Measurements from ENCODE around the gene ANKRD65.

The ANKRD65 gene

DNA sequence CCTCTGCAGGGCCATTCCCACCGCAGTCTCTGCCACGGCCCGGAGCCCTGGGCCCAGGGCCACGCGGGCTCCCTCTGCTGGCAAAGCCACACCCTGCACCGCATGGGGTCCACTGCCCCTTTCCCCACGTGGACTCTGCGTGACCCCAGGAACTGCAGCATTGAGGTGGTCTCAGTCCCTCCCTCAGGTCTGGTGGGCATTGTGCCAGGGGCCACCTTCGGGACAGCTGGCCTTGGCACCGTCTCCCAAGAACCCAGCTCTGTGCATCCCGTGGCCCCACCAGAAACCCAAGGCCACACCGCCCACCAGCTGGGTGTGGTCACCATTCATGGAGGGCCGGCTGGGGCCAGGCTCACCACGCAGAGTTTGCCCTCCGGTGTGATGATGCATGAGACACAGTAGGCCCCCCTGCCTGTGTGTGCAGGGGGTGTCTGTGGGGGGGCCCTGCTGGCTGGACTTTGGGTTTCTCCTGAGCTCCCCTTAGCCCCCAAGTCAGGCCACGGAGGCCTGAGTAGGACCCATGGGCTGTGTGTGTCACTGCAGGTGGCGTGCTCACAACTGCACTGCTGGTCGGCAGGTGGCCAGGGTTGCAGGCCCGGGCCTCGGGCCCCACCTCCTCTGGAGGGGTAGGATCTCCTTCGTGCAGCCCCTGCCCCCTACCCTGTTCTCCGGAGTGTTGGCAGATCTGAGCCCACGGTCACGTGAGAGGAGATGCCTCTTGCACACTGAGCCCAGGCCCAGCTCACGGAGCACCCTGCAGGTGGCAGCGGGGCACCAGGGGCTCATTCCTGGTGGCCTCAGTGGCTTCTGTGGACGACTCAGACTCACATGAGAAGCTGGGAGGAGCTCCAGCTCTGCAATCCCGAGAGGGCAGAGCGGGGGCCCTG is 20.2 kb upstream of the ANKRD65 start:
- peak; percentile 13 to 30 for DNase-seq

DNA sequence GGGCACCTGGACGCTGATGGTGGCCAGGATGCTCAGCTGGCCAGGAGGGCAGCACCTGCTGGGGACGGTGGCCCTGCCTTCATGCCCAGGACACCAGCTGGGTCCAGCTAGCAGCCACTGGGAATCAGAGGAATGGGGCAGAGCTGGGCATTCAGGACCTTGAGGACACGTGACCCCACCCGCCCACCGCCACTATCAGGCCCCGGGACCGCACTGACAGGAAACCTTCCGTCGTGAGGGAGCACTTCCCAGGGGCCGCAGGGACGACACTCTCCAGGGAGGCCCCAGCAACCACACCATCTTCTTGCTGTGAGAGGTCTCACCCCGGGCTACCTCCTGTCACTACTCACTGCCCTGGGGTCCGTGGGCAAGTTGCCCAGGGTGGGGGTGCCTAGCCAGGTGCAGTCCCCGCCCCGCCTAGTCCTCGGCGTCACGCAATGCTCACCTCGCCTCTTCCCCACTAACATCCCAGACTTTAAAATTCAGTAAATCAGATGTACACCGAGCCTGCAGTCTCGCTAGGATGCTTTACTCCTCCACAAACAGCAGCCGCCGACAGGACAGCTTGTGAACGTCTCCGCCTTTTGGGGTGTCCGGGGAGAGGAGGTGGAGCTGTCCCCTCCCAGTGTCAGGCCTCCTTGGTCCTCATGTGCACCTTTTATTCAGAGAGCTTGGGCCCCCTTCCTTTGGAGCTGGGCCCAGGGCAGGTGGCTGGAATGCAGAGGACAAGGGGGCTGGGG is 19.4 kb upstream of the ANKRD65 start:
- DNase-seq = no peak

GRCh38 chr1:1439546-1440261 is 18.6 kb upstream of the ANKRD65 start:
- DNase-seq = no peak

GRCh38 chr1:1438531-1439381 is 17.7 kb upstream of the ANKRD65 start:
- DNase-seq = no peak

- no peak for DNase-seq
Measured at GRCh38 chr1:1437904-1438376, 16.9 kb upstream of the ANKRD65 start.

- DNase-seq = no peak
Measured at GRCh38 chr1:1437033-1437903, 16.2 kb upstream of the ANKRD65 start.

- DNase-seq = no peak
Measured at GRCh38 chr1:1436630-1437032, 15.6 kb upstream of the ANKRD65 start.

DNA sequence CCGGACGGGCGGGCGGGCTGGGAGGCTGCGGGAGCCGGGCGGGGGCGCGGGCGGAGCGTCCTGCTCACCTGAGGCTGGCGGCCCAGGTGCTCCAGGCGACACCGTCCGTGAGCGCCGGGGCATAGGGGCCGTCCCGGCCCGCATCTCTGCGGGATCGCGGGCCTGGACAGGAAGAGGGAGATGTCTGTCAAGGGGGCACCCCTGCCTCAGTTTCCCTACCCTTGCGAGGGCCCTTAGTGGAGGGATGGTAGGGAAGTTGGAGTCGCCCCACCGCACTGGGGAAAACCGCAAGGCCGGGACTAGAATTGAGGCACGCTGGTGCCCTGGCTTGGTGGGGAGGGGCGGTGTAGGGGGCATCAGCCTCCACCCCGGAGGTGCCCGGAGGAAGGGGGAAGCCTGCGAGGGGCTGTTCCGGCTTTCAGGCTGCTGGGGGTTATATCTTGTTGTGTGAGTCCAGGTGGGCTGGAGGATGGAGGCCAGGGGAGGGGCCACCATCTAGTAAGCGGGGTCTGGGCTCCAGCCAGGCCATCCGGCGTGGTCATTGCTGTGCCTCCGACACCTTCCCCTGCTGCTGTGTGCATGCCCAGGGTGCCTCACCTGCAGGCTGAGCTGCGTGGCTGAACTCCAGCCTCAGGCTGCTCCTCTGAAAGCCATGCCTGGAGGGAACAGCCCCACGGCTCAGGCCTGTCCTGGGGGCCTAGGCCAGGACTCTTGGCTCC is 15.0 kb upstream of the ANKRD65 start:
- no peak for DNase-seq

DNA sequence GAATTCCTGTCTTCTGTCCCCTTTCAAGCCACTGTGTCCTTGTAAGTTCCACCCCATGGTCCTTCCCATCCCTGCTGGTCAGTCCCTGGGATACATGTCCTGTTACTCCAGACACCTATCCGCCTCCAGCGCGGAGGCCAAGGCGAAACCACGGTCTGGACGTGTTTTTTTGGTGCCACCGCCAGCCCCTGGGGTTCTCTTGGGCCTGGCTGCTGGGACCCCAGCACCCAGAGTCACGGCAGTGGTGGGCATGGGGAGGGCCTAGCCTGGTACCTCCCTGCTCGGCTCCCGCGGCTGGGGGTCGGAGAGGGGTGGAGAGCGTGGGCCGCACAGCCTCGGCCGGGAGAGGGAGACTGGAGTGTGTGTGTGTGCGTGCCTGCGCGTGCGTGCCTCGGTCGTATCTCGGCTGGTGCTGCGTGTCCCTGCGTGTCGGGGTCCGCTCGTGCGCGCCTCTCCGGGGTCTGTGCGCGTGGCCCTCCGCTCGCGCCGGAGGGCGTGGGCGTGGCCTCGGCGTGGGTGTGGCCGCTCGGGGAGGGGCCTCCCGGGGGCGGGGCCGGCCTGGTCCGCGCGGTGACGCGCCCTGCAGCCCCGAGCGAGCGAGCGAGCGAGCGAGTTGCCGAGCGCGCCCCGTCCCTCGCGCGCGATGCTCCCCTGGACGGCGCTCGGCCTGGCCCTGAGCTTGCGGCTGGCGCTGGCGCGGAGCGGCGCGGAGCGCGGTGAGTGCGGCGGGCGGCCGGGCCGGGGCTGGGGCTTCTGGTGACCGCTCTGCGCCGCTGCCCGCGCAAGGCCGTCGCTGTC is 14.2 kb upstream of the ANKRD65 start, which contains the start of gene VWA1:
Gene VWA1 (plus strand): TSS at position 585 of the 798 bp plus-strand sequence. CDS start 59 bp downstream, at position 644.
- peak; percentile 27 to 46 for DNase-seq

DNA sequence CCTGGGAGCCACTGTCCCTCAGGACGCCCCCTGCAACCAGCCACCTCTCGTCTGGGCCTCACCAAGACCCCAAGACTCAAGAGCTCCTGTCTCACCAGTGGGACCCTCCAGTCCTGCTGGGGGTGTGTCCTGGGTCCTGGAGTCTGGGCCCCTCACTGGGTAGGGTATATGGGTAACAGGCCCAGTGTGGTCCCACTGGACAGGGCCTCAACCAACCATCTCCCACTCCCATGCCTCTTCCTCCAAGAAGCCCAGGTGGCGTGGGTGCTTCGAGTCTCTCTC is 13.7 kb upstream of the ANKRD65 start:
- no peak for DNase-seq

DNA sequence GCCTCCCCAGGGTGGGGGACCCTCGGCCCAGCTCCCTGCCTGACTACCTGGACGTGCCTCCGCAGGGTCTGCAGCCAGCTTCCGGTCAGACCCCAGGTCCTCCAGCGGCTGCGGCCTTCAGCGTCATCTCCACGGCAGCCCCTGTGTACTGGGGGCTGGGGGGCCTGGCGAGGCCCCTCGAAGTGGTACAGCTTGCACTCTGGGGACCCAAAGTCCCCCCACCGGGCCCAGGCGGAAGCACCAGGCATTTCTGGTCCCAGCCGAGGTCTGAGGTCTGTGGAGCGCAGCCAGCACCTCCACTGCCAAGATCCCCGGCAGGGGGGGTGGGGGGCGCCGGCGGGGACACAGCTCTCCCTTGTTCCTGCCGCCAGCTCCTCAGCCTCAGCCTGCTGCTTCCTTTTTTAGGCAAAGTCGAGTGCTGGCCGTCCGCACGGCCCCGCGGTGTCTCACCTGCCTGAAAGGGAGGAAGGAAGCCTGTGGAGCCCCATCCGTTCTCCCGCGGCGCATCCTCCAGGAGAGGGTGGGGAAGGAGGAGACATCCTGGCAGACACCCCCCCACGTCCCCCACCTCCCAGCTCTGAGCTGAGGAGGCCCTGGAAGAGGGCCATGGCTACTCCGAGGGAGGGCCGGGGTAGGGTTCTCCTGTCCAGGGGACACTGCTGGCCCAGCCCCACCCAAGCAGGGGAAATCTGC is 13.2 kb upstream of the ANKRD65 start:
- DNase-seq = peak; percentile 83 to 85

GRCh38 chr1:1433804-1434130 is 12.7 kb upstream of the ANKRD65 start:
- DNase-seq = peak; percentile 14 to 53

GRCh38 chr1:1432951-1433803 is 12.1 kb upstream of the ANKRD65 start:
- peak; percentile 51 to 62 for DNase-seq

- DNase-seq = no peak
Measured at GRCh38 chr1:1432274-1432950, 11.3 kb upstream of the ANKRD65 start.

DNA sequence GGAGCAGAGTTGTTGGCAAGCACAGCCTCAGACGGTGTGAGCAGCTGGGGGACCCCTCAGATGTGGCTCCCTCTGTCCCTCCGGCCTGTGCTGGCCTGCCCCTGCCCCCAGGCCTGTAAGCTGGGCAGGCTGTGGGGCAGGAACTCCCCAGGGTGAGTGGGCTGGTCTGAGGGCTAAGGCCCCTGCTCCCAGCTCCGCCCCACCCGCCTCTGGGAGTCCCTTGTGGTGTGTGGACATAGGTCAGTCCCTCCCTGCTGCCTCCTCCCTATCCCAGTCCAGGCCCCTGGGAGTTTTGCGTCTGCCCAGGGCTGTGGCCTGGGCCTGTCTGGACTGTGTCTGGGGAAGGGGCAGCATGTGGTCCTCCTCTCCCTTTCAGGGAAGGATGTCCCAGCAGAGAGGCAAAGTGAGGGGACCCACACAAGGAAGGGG is 10.8 kb upstream of the ANKRD65 start:
- DNase-seq = no peak

DNA sequence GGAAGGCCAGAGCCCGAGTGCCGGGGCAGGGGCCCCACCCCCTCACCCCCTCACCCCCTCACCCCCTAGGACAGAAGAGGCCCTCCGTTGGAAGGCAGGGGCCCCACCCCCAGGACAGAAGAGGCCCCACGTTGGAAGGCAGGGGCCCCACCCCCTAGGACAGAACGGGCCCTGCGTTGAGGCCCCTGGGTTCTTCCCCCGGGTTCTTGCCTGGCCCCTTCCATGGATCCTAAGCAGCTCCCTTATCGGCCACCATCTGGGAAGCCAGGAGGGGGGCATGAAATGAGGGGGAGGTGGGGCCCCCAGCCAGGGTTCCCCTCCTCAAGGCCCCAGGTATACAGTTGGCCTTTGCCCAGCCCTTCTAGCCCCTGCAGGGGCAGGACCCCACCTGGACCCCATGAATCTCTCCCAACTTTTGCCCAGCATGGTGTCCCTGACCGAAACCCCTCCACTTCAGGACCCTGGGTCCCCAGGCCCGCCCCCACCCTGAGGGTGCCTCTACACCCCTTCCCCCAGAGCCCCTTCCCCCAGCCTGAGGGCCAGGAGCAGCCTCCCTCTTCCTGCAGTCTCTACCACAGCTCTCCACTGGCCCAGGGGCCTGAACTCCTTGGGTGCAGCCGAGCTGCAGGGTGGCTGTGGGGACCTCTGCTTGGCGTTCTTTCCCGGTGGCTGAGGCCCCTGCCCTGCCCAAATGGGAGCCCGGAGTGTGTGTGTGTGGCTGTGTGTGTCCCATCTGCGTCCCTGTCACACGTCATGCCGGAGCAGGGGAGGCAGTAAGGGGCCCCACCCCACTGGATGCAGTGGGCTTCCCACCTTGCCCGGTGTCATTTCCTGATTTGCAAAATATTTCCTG is 10.1 kb upstream of the ANKRD65 start:
- DNase-seq = peak in 1 of 2 experiments; percentile 11
